ENCODE measurements around the gene SPOUT1.

DNA sequence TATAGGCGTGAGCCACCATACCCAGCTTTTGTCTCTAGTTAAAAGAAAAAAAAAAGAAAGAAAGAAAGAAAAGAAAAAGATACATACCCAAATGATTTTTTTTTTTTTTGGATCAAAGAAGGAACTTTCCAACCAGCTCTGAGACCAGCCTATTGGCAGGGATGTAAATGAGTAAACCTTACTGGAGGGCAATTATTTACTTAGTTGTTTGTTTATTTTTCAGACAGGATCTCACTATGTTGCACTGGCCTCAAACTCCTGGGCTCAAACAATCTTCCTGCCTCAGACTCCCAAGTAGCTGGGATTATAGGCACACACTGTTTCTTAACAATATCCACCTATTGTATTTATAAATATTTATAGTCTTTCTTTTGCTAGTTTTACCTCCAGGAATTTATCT lies 10.9 kb upstream of the SPOUT1 start:
- no peak for TF ChIP-seq POLR2A (IDR thresholded peaks at IDR 0.05)
- no peak for TF ChIP-seq POLR2AphosphoS5 (IDR thresholded peaks at IDR 0.05)
- TF ChIP-seq, protein P1, sequence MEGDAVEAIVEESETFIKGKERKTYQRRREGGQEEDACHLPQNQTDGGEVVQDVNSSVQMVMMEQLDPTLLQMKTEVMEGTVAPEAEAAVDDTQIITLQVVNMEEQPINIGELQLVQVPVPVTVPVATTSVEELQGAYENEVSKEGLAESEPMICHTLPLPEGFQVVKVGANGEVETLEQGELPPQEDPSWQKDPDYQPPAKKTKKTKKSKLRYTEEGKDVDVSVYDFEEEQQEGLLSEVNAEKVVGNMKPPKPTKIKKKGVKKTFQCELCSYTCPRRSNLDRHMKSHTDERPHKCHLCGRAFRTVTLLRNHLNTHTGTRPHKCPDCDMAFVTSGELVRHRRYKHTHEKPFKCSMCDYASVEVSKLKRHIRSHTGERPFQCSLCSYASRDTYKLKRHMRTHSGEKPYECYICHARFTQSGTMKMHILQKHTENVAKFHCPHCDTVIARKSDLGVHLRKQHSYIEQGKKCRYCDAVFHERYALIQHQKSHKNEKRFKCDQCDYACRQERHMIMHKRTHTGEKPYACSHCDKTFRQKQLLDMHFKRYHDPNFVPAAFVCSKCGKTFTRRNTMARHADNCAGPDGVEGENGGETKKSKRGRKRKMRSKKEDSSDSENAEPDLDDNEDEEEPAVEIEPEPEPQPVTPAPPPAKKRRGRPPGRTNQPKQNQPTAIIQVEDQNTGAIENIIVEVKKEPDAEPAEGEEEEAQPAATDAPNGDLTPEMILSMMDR (IDR thresholded peaks at IDR 0.05 in 8 of 11, conservative IDR thresholded peaks at IDR 0.05 in 3 of 11), result no peak
